ENCODE data around the gene KCNK15. TPM values are rescaled to one million over a fixed set of nuclear protein-coding genes. Genes with fewer than 3 reads are reported as not detected.

Gene KCNK15
- total and polyA plus RNA-seq, 9 of the 15 experiments (the other 6 are each of a cell fraction or from before 2014, with no cell fraction given), result 0.03 to 0.30 (median 0.17) TPM; not detected in 5

- TF ChIP-seq SIN3A (IDR thresholded peaks at IDR 0.05; ENCODE audit: borderline replicate concordance in 2 of 2, control insufficient read depth in 1 of 2, low read depth in 2 of 2, low read length in 2 of 2), result no peak
- no peak for TF ChIP-seq ZNF175 (CRISPR knock-in tag; IDR thresholded peaks at IDR 0.05; ENCODE audit: low read depth)
- TF ChIP-seq, protein P1, sequence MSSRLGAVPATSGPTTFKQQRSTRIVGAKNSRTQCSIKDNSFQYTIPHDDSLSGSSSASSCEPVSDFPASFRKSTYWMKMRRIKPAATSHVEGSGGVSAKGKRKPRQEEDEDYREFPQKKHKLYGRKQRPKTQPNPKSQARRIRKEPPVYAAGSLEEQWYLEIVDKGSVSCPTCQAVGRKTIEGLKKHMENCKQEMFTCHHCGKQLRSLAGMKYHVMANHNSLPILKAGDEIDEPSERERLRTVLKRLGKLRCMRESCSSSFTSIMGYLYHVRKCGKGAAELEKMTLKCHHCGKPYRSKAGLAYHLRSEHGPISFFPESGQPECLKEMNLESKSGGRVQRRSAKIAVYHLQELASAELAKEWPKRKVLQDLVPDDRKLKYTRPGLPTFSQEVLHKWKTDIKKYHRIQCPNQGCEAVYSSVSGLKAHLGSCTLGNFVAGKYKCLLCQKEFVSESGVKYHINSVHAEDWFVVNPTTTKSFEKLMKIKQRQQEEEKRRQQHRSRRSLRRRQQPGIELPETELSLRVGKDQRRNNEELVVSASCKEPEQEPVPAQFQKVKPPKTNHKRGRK (tag; IDR thresholded peaks at IDR 0.05), result no peak
- 0 out of 4 replicates have a peak, but pooled peaks of 1 of the 2 experiments have one; percentile 26 for TF ChIP-seq NRF1 (conservative IDR thresholded peaks at IDR 0.05 in 1 of 2, IDR thresholded peaks at IDR 0.05 in 1 of 2)
- TF ChIP-seq THRAP3 (IDR thresholded peaks at IDR 0.05; ENCODE audit: borderline replicate concordance), result no peak
- TF ChIP-seq ZNF316 (IDR thresholded peaks at IDR 0.05), result no peak
- TF ChIP-seq CEBPB (tag; IDR thresholded peaks at IDR 0.05), result peak; percentile 97
- no peak for TF ChIP-seq CTBP1 (IDR thresholded peaks at IDR 0.05; ENCODE audit: borderline replicate concordance)
- no peak for TF ChIP-seq NCOA6 (IDR thresholded peaks at IDR 0.05)
- TF ChIP-seq AFF1 (IDR thresholded peaks at IDR 0.05; ENCODE audit: low read depth in 1 of 2, partially characterized antibody in 2 of 2), result peak in 1 of 2 experiments; percentile 89
- no peak for TF ChIP-seq ZNF253 (CRISPR knock-in tag; conservative IDR thresholded peaks at IDR 0.05)
- TF ChIP-seq CREM (IDR thresholded peaks at IDR 0.05; ENCODE audit: low read depth), result peak; percentile 71
- TF ChIP-seq, protein P2, sequence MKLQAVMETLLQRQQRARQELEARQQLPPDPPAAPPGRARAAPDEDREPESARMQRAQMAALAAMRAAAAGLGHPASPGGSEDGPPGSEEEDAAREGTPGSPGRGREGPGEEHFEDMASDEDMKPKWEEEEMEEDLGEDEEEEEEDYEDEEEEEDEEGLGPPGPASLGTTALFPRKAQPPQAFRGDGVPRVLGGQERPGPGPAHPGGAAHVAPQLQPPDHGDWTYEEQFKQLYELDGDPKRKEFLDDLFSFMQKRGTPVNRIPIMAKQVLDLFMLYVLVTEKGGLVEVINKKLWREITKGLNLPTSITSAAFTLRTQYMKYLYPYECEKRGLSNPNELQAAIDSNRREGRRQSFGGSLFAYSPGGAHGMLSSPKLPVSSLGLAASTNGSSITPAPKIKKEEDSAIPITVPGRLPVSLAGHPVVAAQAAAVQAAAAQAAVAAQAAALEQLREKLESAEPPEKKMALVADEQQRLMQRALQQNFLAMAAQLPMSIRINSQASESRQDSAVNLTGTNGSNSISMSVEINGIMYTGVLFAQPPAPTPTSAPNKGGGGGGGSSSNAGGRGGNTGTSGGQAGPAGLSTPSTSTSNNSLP (IDR thresholded peaks at IDR 0.05; ENCODE audit: borderline replicate concordance, low read depth, low read length), result no peak
- no peak for TF ChIP-seq ZFPM2 (CRISPR knock-in tag; IDR thresholded peaks at IDR 0.05)
Observed at GRCh38 chr20:44736170-44737021, 9.3 kb upstream of the KCNK15 start (continued).
